HEK293T (cell line): ENCODE data around the gene NLRP10.

ENCODE experiments used
- CTCF ChIA-PET: fragments of 350-600 bp; formaldehyde crosslinking; extraction: SDS; loops from one replicate; lab custom pipeline; 2021; ENCODE audit warnings: antibody characterized with exemption, inconsistent platforms; lab: Yijun Ruan, JAX
- POLR2A ChIA-PET: fragments of 350-600 bp; formaldehyde crosslinking; extraction: SDS; loops from one replicate; lab custom pipeline; 2020; ENCODE audit warnings: antibody characterized with exemption, inconsistent platforms; lab: Yijun Ruan, JAX
- DNase-seq: peaks from one replicate; pipeline ENCODE4 v3.0.0; 2012; ENCODE audit warnings: mixed read lengths; ENCODE audit errors: extremely low spot score
- ARNT ChIP-seq: fragments of 450-650 bp; IDR thresholded peaks from 2 replicates; pipeline ENCODE4 v1.6.1; 2017; ENCODE audit warnings: mild to moderate bottlenecking
- BHLHE40 ChIP-seq: fragments of 450-650 bp; IDR thresholded peaks from 2 replicates; pipeline ENCODE4 v1.6.1; 2016; ENCODE audit warnings: mild to moderate bottlenecking, moderate library complexity, borderline replicate concordance
- CTBP1 ChIP-seq: fragments of 450-650 bp; IDR thresholded peaks from 2 replicates; pipeline ENCODE4 v1.6.1; 2016; ENCODE audit warnings: borderline replicate concordance
- ELF4 ChIP-seq: fragments of 450-650 bp; IDR thresholded peaks from 2 replicates; pipeline ENCODE4 v1.6.1; 2017; ENCODE audit warnings: antibody characterized with exemption
- FOXA1 ChIP-seq: fragments of 450-650 bp; IDR thresholded peaks from 2 replicates; pipeline ENCODE4 v1.6.1; 2016; ENCODE audit warnings: mild to moderate bottlenecking
- FOXK2 ChIP-seq: fragments of 450-650 bp; IDR thresholded peaks from 2 replicates; pipeline ENCODE4 v1.6.1; 2016; ENCODE audit warnings: mild to moderate bottlenecking
- FOXM1 ChIP-seq: fragments of 450-650 bp; IDR thresholded peaks from 2 replicates; pipeline ENCODE4 v1.6.1; 2017; ENCODE audit warnings: mild to moderate bottlenecking, borderline replicate concordance
- HDGF ChIP-seq: fragments of 450-650 bp; IDR thresholded peaks from 2 replicates; pipeline ENCODE4 v1.6.1; 2017; ENCODE audit warnings: antibody characterized with exemption, borderline replicate concordance
- L3MBTL2 ChIP-seq: fragments of 450-650 bp; conservative IDR thresholded peaks from 2 replicates; pipeline ENCODE4 v1.6.1; 2016; ENCODE audit warnings: mild to moderate bottlenecking
- LEF1 ChIP-seq: fragments of 450-650 bp; IDR thresholded peaks from 2 replicates; pipeline ENCODE4 v1.6.1; 2017; ENCODE audit warnings: mild to moderate bottlenecking, borderline replicate concordance
- NFRKB ChIP-seq: fragments of 450-650 bp; IDR thresholded peaks from 2 replicates; pipeline ENCODE4 v1.6.1; 2016; ENCODE audit warnings: mild to moderate bottlenecking, moderate library complexity
- PKNOX1 ChIP-seq: fragments of 450-650 bp; IDR thresholded peaks from 2 replicates; pipeline ENCODE4 v1.6.1; 2016
- SP1 ChIP-seq: fragments of 450-650 bp; IDR thresholded peaks from 2 replicates; pipeline ENCODE4 v1.6.1; 2017
- SUZ12 ChIP-seq: fragments of 450-650 bp; IDR thresholded peaks from 2 replicates; pipeline ENCODE4 v1.6.1; 2016; ENCODE audit warnings: mild to moderate bottlenecking
- TARDBP ChIP-seq: fragments of 450-650 bp; IDR thresholded peaks from 2 replicates; pipeline ENCODE4 v1.6.1; 2016
- ZNF384 ChIP-seq: fragments of 450-650 bp; IDR thresholded peaks from 2 replicates; pipeline ENCODE4 v1.6.1; 2016

NLRP10 gene

DNA sequence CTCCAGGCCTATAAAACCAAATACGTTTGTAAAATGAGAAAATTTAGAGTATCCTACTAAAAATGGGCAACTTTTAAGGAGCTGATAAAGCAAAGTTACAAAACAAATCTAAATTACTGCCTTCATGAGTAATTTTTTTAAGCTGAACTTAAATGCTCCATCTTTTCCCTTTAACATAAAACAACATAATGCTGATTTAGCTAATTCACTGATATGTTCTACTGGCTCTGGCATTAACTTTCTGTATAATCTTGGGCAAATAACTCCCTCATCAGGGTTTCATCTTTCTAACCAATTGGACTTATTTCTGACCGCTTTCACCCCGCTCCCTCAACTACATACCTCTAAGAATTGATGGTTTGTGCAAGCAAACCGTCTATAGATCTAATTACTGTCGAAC lies 24.1 kb downstream of the NLRP10 start:
- TF ChIP-seq L3MBTL2 (no peak), FOXA1 (no peak), HDGF (no peak), TARDBP (no peak), ARNT (no peak), CTBP1 (no peak), SUZ12 (no peak), ZNF384 (no peak), FOXM1 (no peak), FOXK2 (no peak), NFRKB (no peak), LEF1 (no peak), BHLHE40 (no peak), SP1 (no peak), ELF4 (no peak), PKNOX1 (no peak)
- CTCF ChIA-PET: no interaction called here
- no peak for DNase-seq
- POLR2A ChIA-PET: no interaction called here

GRCh38 chr11:7936615-7937014 lies 28.6 kb downstream of the NLRP10 start:
- ChIA-PET POLR2A (no interaction called here), CTCF (no interaction called here)
- no peak for DNase-seq
- TF ChIP-seq HDGF (no peak), LEF1 (no peak), ARNT (no peak), TARDBP (no peak), FOXM1 (no peak), BHLHE40 (no peak), CTBP1 (no peak), SP1 (no peak), FOXA1 (no peak)

- POLR2A ChIA-PET: no interaction called here
- CTCF ChIA-PET: no interaction called here
- TF ChIP-seq ARNT (no peak), SUZ12 (no peak), BHLHE40 (no peak), FOXK2 (no peak), NFRKB (no peak), HDGF (no peak), L3MBTL2 (no peak), ELF4 (no peak), PKNOX1 (no peak), FOXA1 (no peak), CTBP1 (no peak), FOXM1 (no peak), TARDBP (no peak), LEF1 (no peak), SP1 (no peak)
- DNase-seq: no peak
Observed at GRCh38 chr11:7931168-7931567, 34.1 kb downstream of the NLRP10 start, which contains the start of gene OR10A6. OR10A6 (minus strand) TSS chr11:7931268; CDS start chr11:7928662, 2,606 bp downstream.

- CTCF ChIA-PET: no interaction called here
- DNase-seq: no peak
Observed at GRCh38 chr11:7927635-7928034, 37.6 kb downstream of the NLRP10 start.

GRCh38 chr11:7924536-7924935 lies 40.7 kb downstream of the NLRP10 start:
- TF ChIP-seq L3MBTL2: no peak
- TF ChIP-seq SUZ12: no peak
- ChIA-PET POLR2A (no interaction called here), CTCF (no interaction called here)
- DNase-seq: no peak

More at GRCh38 chr11:7927635-7928034, 37.6 kb downstream of the NLRP10 start:
- POLR2A ChIA-PET: no interaction called here
- TF ChIP-seq CTBP1 (no peak), PKNOX1 (no peak), BHLHE40 (no peak), L3MBTL2 (no peak), NFRKB (no peak), ZNF384 (no peak), HDGF (no peak), FOXK2 (no peak), LEF1 (no peak), SP1 (no peak), TARDBP (no peak)

GRCh38 chr11:7918141-7918540 lies 47.1 kb downstream of the NLRP10 start:
- TF ChIP-seq SP1 (no peak), ZNF384 (no peak), TARDBP (no peak)
- DNase-seq: no peak
- ChIA-PET POLR2A (no interaction called here), CTCF (no interaction called here)
